Dendritic cell treated with granulocyte-macrophage colony-stimulating factor and Interleukin-4, amounts not matched to agents 40 ng/mL and 50 ng/mL, for 4 days (primary cell): ENCODE results near the gene RPS28.
"Not testable (repeated sequence)": the region's sequence is repeated elsewhere in the genome, so short reads cannot be mapped to it uniquely, and the experiment has no call there.

ENCODE experiments used
- H3K27ac Mint-ChIP-seq: one replicate; pipeline ENCODE4 v1.8.0; 2022; ENCODE audit warnings: mild to moderate bottlenecking, mixed read lengths
- H3K27me3 Mint-ChIP-seq: one replicate; pipeline ENCODE4 v1.8.0; 2022; ENCODE audit warnings: mild to moderate bottlenecking, mixed read lengths
- H3K36me3 Mint-ChIP-seq: one replicate; pipeline ENCODE4 v1.8.0; 2022; ENCODE audit warnings: low read depth, mixed read lengths
- H3K4me1 Mint-ChIP-seq: one replicate; pipeline ENCODE4 v1.8.0; 2022; ENCODE audit warnings: low read depth, mixed read lengths
- H3K4me3 Mint-ChIP-seq: one replicate; pipeline ENCODE4 v1.8.0; 2022; ENCODE audit warnings: mild to moderate bottlenecking, moderate library complexity, mixed read lengths
- H3K9me3 Mint-ChIP-seq: one replicate; pipeline ENCODE4 v1.8.0; 2022; ENCODE audit warnings: mixed read lengths
- intact Hi-C: fragments of 100-400 bp; cut with micrococcal nuclease; formaldehyde crosslinking; loops from one replicate; pipeline ENCODE4 v1.15.0; 2022

The RPS28 gene

DNA sequence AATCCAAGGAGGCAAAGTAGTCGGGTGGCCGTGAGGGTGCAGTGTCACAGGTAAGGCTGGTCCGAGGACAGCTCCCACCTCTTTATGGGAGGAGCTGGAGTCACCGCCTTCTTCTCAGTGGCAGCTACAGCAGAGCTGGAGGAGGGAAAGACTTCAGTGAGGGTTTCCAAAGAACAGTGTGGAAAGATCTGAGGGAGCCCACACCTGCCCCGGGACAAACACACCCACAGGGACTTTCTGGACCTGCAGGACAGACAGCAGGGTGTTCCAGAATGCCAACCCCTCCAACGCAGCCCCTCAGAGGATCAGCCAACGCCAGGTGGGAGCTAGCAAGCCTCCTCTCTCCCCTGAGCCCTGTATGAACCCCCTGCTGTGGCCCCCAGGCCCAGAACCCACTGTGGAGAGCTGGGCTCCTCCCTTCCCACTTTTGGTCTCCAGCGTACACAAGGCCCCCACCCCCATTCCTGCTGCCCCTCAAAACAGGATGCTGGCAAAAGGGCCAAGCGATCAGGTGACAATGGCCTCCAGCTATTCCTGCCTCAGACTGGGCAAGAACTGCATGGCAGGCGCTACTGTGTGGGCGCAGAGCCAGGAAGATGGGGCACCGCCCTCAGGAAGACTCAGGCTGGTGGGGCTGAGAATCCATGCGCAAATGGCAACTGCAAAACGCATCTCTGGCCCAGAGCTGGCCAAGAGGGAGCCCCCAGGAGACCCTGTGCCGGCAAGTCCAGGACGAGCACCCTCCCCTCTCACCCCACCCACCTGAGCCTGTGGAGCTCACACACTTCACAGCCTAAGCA lies 9.6 kb upstream of the RPS28 start:
- H3K27ac Mint-ChIP-seq = no peak overlapping the region
- peaks cover 13% of the 10 kb centered on the region for H3K27me3 Mint-ChIP-seq
- intact Hi-C loops = loop anchor here (10.0 kb wide), 1 partner anchor 157 kb away; no protein-coding TSS in a partner anchor
- peaks cover 83% of the 10 kb centered on the region for H3K36me3 Mint-ChIP-seq
- peaks cover 31% of the 10 kb centered on the region for H3K4me1 Mint-ChIP-seq
- no peaks in the 10 kb centered on the region for H3K9me3 Mint-ChIP-seq
- H3K4me3 Mint-ChIP-seq = no peak overlapping the region

DNA sequence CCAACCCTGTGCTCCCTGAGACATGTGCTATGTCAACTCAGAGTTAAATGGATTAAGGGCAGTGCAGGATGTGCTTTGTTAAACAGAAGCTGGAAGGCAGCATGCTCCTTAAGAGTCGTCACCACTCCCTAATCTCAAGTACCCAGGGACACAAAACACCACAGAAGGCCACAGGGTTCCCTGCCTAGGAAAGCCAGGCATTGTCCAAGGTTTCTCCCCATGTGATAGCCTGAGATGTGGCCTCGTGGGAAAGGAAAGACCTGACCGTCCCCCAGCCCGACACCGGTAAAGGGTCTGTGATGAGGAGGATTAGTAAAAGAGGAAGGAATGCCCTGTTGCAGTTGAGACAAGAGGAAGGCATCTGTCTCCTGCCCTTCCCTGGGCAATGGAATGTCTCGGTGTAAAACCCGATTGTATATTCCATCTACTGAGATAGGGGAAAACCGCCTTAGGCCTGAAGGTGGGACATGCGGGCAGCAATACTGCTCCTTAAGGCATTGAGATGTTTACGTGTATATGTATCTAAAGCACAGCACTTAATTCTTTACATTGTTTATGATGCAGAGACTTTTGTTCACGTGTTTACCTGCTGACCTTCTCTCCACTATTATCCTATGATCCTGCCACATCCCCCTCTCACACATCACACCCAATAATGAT lies 6.2 kb upstream of the RPS28 start:
- Mint-ChIP-seq H3K36me3 (peaks cover 75% of the 10 kb centered on the region), H3K4me1 (peaks cover 18% of the 10 kb centered on the region)
- H3K4me3 Mint-ChIP-seq, H3K27ac Mint-ChIP-seq, H3K27me3 Mint-ChIP-seq, H3K9me3 Mint-ChIP-seq: not testable (repeated sequence)
- intact Hi-C loops = loop anchor here (10.0 kb wide), 1 partner anchor 160 kb away; no protein-coding TSS in a partner anchor

DNA sequence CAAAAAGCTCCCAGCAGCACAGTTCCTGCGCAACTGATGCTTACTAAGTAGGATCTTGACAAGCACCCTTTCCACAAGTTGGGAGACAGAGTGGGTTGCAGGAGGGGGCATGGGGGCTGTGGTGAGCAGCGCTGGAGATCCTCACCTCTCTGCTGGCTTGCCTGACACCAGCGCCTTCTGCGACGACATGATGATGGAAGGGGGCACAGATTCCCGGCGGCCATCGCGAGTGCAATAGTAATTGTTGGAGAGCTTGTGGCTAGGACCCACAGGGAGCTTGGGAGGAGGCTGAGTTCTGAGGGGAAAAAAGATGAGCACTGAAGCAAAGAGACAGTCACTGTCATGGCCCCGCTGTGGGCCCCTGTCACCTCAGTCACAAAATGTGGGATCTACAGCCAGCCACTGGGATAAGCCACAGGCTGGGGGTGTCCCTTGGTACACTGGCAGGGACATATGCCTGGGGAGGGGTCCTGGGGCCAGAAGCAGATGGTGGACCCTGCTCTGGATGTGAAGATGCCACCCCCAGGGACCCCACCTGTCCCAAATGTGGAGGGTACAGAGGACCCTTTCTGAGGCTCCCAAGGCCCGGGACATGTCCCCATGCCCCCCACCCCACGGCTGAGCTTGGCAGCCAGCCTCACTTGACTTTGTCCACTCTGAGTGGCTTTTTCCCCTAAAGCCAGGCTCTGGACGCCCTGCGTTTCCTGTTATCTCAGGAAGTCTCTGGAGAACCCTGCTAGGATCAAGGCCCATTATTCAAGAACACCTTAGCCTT lies 4.8 kb upstream of the RPS28 start:
- peaks cover 72% of the 10 kb centered on the region for H3K36me3 Mint-ChIP-seq
- peaks cover 24% of the 10 kb centered on the region for H3K4me1 Mint-ChIP-seq
- no peak overlapping the region for H3K4me3 Mint-ChIP-seq
- no peak overlapping the region for H3K27ac Mint-ChIP-seq
- H3K27me3 Mint-ChIP-seq = no peaks in the 10 kb centered on the region
- intact Hi-C loops = loop anchor here (10.0 kb wide), 1 partner anchor 162 kb away; no protein-coding TSS in a partner anchor
- no peaks in the 10 kb centered on the region for H3K9me3 Mint-ChIP-seq

DNA sequence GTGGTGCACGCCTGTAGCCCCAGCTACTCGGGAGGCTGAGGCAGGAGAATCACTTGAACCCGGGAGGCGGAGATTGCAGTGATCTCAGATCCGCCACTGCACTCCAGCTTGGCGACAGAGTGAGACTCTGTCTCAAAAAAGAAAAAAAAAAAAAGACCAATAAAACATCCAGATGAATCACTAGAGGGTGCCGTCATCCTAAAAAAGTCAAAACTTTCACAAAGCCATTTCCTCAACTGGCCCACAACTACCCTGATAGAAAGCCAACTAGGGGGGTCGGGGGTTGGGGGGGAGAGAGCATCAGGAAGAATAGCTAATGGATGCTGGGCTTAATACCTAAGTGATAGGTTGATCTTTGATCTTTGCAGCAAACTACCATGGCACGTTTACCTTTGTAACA lies 2.5 kb upstream of the RPS28 start:
- H3K27me3 Mint-ChIP-seq, H3K4me3 Mint-ChIP-seq, H3K27ac Mint-ChIP-seq, H3K9me3 Mint-ChIP-seq: not testable (repeated sequence)
- Mint-ChIP-seq H3K4me1 (peaks cover 36% of the 10 kb centered on the region), H3K36me3 (peaks cover 72% of the 10 kb centered on the region)
- intact Hi-C loops = loop anchor here (10.0 kb wide), 1 partner anchor 164 kb away; no protein-coding TSS in a partner anchor

DNA sequence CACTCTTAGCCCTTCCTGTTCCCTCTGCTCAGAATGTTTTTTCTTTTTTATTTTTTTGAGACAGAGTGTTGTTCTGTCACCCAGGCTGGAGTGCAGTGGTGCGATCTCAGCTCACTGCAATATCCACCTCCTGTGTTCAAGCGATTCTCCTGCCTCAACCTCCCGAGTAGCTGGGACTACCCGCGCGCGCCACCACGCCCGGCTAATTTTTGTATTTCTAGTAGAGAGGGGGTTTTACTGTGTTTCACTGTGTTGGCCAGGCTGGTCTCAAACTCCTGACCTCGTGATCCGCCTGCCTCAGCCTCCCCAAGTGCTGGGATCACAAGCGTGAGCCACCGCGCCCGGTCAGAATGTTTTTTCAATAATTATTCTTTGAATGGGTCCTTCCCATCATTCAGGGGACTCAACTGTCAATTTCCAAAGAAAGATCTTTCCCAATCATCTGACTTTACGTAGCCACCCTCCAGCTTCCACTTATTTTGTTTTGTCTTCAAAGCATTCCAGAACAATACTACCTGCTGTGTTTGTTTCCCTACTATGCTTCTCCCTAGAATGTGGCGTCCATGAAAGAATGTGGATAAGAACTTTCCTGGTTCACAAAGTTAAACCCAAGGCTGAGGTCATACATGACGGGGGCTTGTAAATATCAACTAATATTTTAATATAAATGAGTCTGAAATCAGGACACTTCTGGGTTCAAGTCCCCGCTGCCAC lies 1.3 kb upstream of the RPS28 start:
- peak overlapping the region; percentile 90 for H3K4me3 Mint-ChIP-seq
- H3K36me3 Mint-ChIP-seq = peaks cover 64% of the 10 kb centered on the region
- H3K9me3 Mint-ChIP-seq = no peaks in the 10 kb centered on the region
- H3K27me3 Mint-ChIP-seq = no peaks in the 10 kb centered on the region
- H3K27ac Mint-ChIP-seq = peak overlapping the region; percentile 93
- intact Hi-C loops = loop anchor here (10.0 kb wide), 2 partner anchors 55 to 165 kb away; no protein-coding TSS in a partner anchor
- H3K4me1 Mint-ChIP-seq = peaks cover 47% of the 10 kb centered on the region

DNA sequence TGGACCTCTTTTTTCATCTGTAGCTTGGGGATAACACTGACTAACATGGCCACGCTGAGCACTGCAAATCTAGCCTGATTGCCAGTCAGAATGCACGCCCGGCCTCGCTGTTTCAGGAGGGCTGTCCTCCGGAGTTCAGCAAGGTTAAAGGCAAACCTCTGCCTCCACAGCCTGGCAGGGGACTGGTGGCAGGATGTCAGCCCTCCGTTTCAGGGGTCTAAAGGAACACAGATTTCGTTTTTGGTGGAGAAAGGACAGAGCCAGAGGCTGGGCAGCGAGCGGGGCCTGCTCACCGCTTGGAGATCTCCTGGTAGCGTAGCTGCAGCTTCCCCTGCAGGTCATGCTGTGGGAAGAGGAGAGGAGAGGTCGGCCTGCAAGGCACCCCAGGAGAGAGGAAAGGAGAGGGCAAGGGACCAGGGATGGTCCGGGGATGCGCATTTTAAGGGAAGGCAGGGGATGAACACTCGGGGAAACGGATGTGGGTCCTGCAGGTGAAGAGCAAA lies 681 bp upstream of the RPS28 start:
- peaks cover under 1% of the 10 kb centered on the region for H3K27me3 Mint-ChIP-seq
- peak overlapping the region; percentile 90 for H3K4me3 Mint-ChIP-seq
- H3K36me3 Mint-ChIP-seq = peaks cover 58% of the 10 kb centered on the region
- H3K9me3 Mint-ChIP-seq = no peaks in the 10 kb centered on the region
- intact Hi-C loops = loop anchor here (10.0 kb wide), 1 partner anchor 56 kb away; no protein-coding TSS in a partner anchor
- H3K4me1 Mint-ChIP-seq = peaks cover 47% of the 10 kb centered on the region
- H3K27ac Mint-ChIP-seq = peak overlapping the region; percentile 93

DNA sequence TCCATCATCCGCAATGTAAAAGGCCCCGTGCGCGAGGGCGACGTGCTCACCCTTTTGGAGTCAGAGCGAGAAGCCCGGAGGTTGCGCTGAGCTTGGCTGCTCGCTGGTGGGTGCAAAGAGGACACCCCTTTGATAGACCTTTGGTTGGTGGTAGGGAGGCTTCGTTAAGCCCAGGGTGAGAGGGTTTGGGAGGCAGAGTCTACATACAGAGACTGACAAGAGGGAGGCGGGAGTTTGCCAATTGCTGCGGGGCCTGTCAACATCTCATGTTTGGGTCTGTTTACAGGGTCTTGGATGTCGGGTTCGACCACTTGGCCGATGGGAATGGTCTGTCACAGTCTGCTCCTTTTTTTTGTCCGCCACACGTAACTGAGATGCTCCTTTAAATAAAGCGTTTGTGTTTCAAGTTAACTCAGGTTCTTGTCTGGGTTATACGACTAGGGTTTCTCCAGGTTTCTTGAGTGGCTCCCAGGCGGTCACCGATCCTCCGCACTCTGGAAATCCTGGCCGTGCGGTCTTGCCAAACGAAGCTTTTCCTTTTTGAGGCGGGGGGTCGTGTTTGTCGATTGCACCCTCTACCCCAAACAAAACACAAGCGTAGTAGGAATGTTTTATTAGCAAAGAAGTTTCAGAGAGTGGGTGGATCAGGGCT lies 816 bp downstream of the RPS28 start:
- H3K9me3 Mint-ChIP-seq = peaks cover 6% of the 10 kb centered on the region
- peak overlapping the region; percentile 90 for H3K4me3 Mint-ChIP-seq
- peak overlapping the region; percentile 93 for H3K27ac Mint-ChIP-seq
- peaks cover 13% of the 10 kb centered on the region for H3K27me3 Mint-ChIP-seq
- peaks cover 43% of the 10 kb centered on the region for H3K36me3 Mint-ChIP-seq
- H3K4me1 Mint-ChIP-seq = peaks cover 47% of the 10 kb centered on the region
- intact Hi-C loops = loop anchor here (10.0 kb wide), 1 partner anchor 57 kb away; no protein-coding TSS in a partner anchor

DNA sequence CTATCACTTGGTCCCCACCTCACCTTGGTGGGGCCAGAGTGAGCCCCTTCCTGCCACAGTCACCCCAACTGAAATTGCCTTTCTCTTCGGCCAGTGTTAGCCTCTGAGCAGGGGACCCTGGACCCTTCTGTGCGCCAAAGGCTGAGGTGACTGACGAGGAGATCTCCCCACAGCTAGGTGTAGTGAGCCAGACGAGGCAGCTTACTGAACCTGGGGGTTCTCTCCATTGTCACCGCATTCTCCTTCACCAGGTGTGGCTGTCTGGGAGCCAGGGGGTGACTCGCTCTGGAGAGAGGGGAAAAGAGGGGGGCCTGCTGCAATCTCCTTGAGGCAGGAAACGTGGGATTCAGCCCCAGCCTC lies 1.3 kb downstream of the RPS28 start:
- intact Hi-C loops = loop anchor here (10.0 kb wide), 1 partner anchor 58 kb away; no protein-coding TSS in a partner anchor
- peak overlapping the region; percentile 93 for H3K27ac Mint-ChIP-seq
- peak overlapping the region; percentile 90 for H3K4me3 Mint-ChIP-seq

DNA sequence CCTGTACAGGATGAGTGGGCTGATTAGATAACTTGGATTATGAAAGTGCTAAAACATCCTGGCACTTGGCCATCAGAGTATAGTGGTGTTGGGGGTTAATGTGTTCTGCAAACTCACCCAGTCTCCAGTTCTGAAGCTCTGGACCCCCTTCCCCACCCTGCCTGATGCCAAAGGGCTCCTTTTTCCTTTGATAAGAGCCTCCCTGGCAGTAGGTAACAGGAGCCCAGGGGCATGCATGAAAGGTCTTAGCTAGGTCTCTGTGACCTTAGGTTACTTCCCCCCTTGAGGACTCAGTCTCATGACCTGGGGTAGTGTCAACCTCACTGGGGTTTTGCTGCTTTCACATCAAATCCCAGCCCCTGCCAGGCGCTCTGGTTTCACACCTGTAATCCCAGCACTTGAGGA lies 2.5 kb downstream of the RPS28 start:
- intact Hi-C loops = loop anchor here (10.0 kb wide), 1 partner anchor 59 kb away; no protein-coding TSS in a partner anchor
- no peak overlapping the region for H3K27ac Mint-ChIP-seq

More for the DNA sequence above, 1.3 kb downstream of the RPS28 start:
- Mint-ChIP-seq H3K4me1 (peaks cover 47% of the 10 kb centered on the region), H3K27me3 (peaks cover 18% of the 10 kb centered on the region), H3K9me3 (peaks cover 8% of the 10 kb centered on the region), H3K36me3 (peaks cover 38% of the 10 kb centered on the region)

DNA sequence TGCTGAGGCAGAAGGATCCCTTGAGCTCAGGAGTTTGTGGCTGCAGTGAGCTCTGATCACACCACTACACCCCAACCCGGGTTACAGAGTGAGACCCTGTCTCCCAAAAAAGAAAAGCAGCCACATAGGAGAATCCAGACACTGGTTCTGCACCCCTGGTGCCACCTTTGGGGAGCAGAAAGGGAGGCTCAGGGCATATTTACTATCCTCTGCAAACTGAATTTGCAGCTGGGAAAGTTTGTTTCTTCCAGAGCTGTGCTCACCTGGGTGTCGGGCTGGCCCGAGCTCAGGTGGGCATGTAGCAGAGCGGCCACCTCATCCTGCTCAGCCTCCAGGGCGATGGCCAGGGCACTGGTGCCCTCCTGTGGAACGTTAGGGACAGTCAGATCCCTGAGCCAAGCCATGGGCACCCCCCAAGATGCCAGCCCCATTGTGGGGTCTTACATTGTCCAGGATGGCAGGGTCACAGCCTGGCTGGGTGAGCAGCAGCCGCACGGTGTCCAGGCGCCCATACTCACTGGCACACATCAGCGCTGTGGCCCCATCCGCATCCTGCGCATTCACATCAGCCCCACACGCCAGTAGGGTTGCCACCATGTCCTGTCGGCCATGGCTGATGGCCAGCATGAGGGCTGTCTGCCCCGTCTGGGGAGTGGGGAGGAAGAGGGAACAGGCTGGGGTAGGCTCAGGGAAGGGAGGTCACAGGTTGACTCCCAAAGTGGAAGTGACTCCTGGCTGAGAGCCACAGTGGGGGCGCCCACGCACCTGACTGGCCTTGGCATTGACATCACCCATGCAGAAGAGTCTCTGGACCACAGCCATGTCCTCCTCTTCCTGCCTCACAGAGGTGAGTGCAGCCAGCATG lies 3.1 kb downstream of the RPS28 start:
- H3K36me3 Mint-ChIP-seq = peaks cover 38% of the 10 kb centered on the region

More for the DNA sequence above, 2.5 kb downstream of the RPS28 start:
- H3K4me1 Mint-ChIP-seq = peaks cover 54% of the 10 kb centered on the region
- no peak overlapping the region for H3K4me3 Mint-ChIP-seq
- peaks cover 8% of the 10 kb centered on the region for H3K9me3 Mint-ChIP-seq
- H3K36me3 Mint-ChIP-seq = peaks cover 38% of the 10 kb centered on the region
- peaks cover 29% of the 10 kb centered on the region for H3K27me3 Mint-ChIP-seq

DNA sequence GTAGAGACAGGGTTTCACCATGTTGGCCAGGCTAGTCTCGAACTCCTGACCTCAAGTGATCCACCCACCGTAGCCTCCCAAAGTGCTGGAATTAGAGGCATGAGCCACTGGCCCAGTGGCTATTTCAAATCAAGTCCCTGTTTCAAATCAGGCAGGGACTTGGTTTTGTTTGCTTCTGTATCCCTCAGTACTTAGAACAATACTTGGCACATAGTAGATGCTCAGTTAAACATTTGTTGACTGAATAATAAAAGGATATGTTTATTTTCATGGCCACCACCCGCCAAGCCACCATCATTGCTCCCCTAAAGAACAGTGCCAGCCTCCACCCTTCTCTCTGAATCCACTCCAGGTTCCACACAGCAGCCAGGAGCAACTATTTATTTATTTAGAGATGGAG lies 4.2 kb downstream of the RPS28 start:
- no peak overlapping the region for H3K27ac Mint-ChIP-seq
- H3K4me1 Mint-ChIP-seq = peaks cover 50% of the 10 kb centered on the region
- peaks cover 36% of the 10 kb centered on the region for H3K27me3 Mint-ChIP-seq
- intact Hi-C loops = loop anchor here (10.0 kb wide), 1 partner anchor 61 kb away; no protein-coding TSS in a partner anchor
- H3K4me3 Mint-ChIP-seq = no peak overlapping the region
- peaks cover 37% of the 10 kb centered on the region for H3K36me3 Mint-ChIP-seq
- H3K9me3 Mint-ChIP-seq = peaks cover 8% of the 10 kb centered on the region

More for the DNA sequence above, 3.1 kb downstream of the RPS28 start:
- peaks cover 30% of the 10 kb centered on the region for H3K27me3 Mint-ChIP-seq
- intact Hi-C loops = loop anchor here (10.0 kb wide), 1 partner anchor 60 kb away; no protein-coding TSS in a partner anchor
- peaks cover 52% of the 10 kb centered on the region for H3K4me1 Mint-ChIP-seq
- H3K9me3 Mint-ChIP-seq = peaks cover 8% of the 10 kb centered on the region
- H3K4me3 Mint-ChIP-seq = no peak overlapping the region
- H3K27ac Mint-ChIP-seq = no peak overlapping the region

DNA sequence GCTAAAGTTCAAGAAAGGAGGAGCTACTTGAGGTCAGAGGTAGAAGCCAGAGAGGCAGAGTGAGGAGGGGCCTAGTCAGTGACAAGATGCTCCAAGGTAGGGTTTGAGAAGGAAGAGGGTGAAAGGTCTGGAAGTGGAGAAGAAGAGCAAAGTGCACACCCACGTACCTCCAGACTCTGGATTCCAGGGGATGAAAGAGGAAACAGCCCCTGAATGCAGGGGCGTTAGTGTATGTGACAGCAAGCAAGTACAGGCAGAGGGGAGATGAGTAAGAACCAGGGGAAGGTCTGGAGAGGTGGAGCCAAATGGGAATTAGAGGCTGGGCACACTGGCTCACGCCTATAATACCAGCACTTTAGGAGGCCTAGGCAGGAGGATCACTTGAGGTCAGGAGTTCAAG lies 8.7 kb downstream of the RPS28 start:
- H3K4me1 Mint-ChIP-seq = peaks cover 14% of the 10 kb centered on the region
- no peak overlapping the region for H3K27ac Mint-ChIP-seq
- no peak overlapping the region for H3K4me3 Mint-ChIP-seq
- intact Hi-C loops = loop anchor here (10.0 kb wide), 1 partner anchor 65 kb away; no protein-coding TSS in a partner anchor
- H3K27me3 Mint-ChIP-seq = peaks cover 69% of the 10 kb centered on the region
- no peaks in the 10 kb centered on the region for H3K36me3 Mint-ChIP-seq
- H3K9me3 Mint-ChIP-seq = peaks cover 8% of the 10 kb centered on the region
